ENCODE data around the gene DEDD2.

GRCh38 chr19:42169486-42170413, 47.7 kb downstream of the DEDD2 start:
- TF ChIP-seq CTCF (IDR thresholded peaks at IDR 0.05; ENCODE audit: low read length) (no peak), EZH2 (IDR thresholded peaks at IDR 0.05; ENCODE audit: borderline replicate concordance, low read length) (no peak)
